Spleen (tissue), 11 donors: ENCODE results near the gene CHD5. TPM values are rescaled to one million over a fixed set of nuclear protein-coding genes. Genes with fewer than 3 reads are reported as not detected.

Experiments
- DNase-seq: peaks from one replicate; pipeline ENCODE4 v3.0.0-alpha.2; 2020
- H3K27ac ChIP-seq, 8 donors: fragments of 200-600 bp; sonication (generic) in 7 of 8; 1 replicate in 4 of 8; 2 replicates in 4 of 8; pipeline versions ENCODE4 v1.5.0 to v1.8.0; 2016 to 2021; ENCODE audit warnings: inconsistent platforms in 4 of 8, mild to moderate bottlenecking in 4 of 8, moderate library complexity in 1 of 8
- H3K27me3 ChIP-seq, 7 donors: fragments of 200-600 bp; sonication (generic) in 6 of 7; replicated peaks in 1 of 7; 1 replicate in 4 of 7; 2 replicates in 3 of 7; pipeline versions ENCODE4 v1.5.0 to v1.8.0; 2016 to 2021; ENCODE audit warnings: inconsistent platforms in 3 of 7, mild to moderate bottlenecking in 1 of 7
- H3K36me3 ChIP-seq, 6 donors: fragments of 200-600 bp; sonication (generic) in 5 of 6; 1 replicate in 4 of 6; 2 replicates in 2 of 6; pipeline versions ENCODE4 v1.5.0 to v1.8.0; 2016 to 2021; ENCODE audit warnings: inconsistent platforms in 2 of 6
- H3K4me1 ChIP-seq, 6 donors: fragments of 200-600 bp; sonication (generic) in 5 of 6; 1 replicate in 3 of 6; 2 replicates in 3 of 6; pipeline versions ENCODE4 v1.5.0 to v1.8.0; 2016 to 2021; ENCODE audit warnings: inconsistent platforms in 3 of 6
- H3K4me3 ChIP-seq, 8 donors: fragments of 200-600 bp; sonication (generic) in 7 of 8; 1 replicate in 4 of 8; 2 replicates in 4 of 8; pipeline versions ENCODE4 v1.5.0 to v1.8.0; 2016 to 2021; ENCODE audit warnings: inconsistent platforms in 4 of 8, mild to moderate bottlenecking in 4 of 8, moderate library complexity in 2 of 8
- H3K9me3 ChIP-seq, 8 donors: fragments of 200-600 bp; sonication (generic) in 7 of 8; 1 replicate in 4 of 8; 2 replicates in 4 of 8; pipeline versions ENCODE4 v1.5.0 to v1.8.0; 2016 to 2021; ENCODE audit warnings: inconsistent platforms in 4 of 8
- POLR2A ChIP-seq, 3 donors: fragments of 450-650 bp; IDR thresholded peaks; one replicate each; pipeline ENCODE4 v1.5.1; 2017; ENCODE audit warnings: antibody characterized with exemption in 3 of 3, mild to moderate bottlenecking in 1 of 3
- POLR2AphosphoS5 ChIP-seq, 3 donors: sonication (generic); formaldehyde crosslinking; IDR thresholded peaks; one replicate each; pipeline ENCODE4 v1.5.1; 2017; ENCODE audit warnings: antibody characterized with exemption in 3 of 3
- WGBS, 5 donors: extraction: QIAGEN DNeasy Blood & Tissue Kit in 3 of 5; methylation state at CpG; one replicate each; pipeline versions ENCODE4 v1.1.5 to v1.1.7; 2013 to 2018; 5-methylcytosine and 5-hydroxymethylcytosine counted together
- intact Hi-C: fragments of 100-400 bp; cut with DNase I; formaldehyde crosslinking; loops from one replicate; pipeline ENCODE4 v1.15.0; 2023; ENCODE audit warnings: low total_unique reads
- polyA plus RNA-seq, 3 donors: library from polyadenylated mRNA; stranded (reverse); fragments of 200-250 nt; gene quantifications; one replicate each; pipeline ENCODE4 v1.2.1, GENCODE V29; 2013
- total RNA-seq, 7 donors: library from RNA; depleted of rRNA in 3 of 7; stranded (reverse); fragments of >200 nt in 3 of 7; fragmentation: NEBNext Ultra II Directional in 4 of 7; extraction: Animal tissue kit (Norgen Biotek cat#: 25700) in 4 of 7; gene quantifications; one replicate each; pipeline versions ENCODE4 v1.1.0 to v1.2.1, GENCODE V29; 2016 to 2021
- TF ChIP-seq, protein P1 (sequence below), 11 experiments: fragments of 200-600 bp in 7 of 11; fragments of 450-650 bp in 4 of 11; sonication (generic) in 4 of 11; IDR thresholded peaks in 8 of 11; conservative IDR thresholded peaks in 3 of 11; 1 replicate in 7 of 11; 2 replicates in 4 of 11; pipeline versions ENCODE4 v1.4.0 to v1.8.0; 2016 to 2021; ENCODE audit warnings: antibody characterized with exemption in 11 of 11, inconsistent platforms in 4 of 11, mild to moderate bottlenecking in 1 of 11
- donor health status: healthy with polysubstance abuse.
- donor health status: DM: no; HTN: no; CAD: no; lungs with moderate emphysema.
- donor health status: DM: no; HTN: no; CAD: no.
- donor health status: Bipolar disorder and iron deficiency.
- donor health status: healthy.
- donor health status: DM: no; HTN: no; CAD: no.
- donor health status: DM: yes; HTN: yes; CAD: no.

CHD5 gene
- total and polyA plus RNA-seq, 10 donors: 0.04 to 0.44 (median 0.13) TPM

DNA sequence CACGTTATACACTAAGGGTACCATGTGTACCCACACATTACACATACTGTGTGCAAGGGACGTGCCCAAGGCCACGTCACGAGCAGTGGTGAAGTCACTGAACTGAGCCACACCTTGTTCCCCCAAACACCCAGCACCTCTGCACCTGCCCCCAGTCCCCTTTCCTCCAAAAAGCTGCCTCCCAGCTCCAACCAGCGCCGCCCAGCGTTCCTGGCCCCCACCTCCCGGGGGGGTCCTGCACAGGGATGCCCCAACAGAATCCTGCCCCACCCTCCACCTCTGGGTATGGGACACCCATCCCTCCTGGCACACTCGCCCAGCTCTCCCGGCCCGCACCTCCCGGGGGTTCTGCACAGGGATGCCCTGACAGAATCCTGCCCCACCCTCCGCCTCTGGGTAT lies 54.1 kb downstream of the CHD5 start:
- no peaks in the 10 kb centered on the region for H3K9me3 ChIP-seq
- H3K36me3 ChIP-seq: no peaks in the 10 kb centered on the region
- H3K4me3 ChIP-seq: no peak overlapping the region
- peaks cover 0 to 11% (median 6%) of the 10 kb centered on the region in 6 donors for H3K4me1 ChIP-seq
- TF ChIP-seq POLR2AphosphoS5 (IDR thresholded peaks at IDR 0.05) (no peak), POLR2A (IDR thresholded peaks at IDR 0.05) (no peak)
- TF ChIP-seq, protein P1, sequence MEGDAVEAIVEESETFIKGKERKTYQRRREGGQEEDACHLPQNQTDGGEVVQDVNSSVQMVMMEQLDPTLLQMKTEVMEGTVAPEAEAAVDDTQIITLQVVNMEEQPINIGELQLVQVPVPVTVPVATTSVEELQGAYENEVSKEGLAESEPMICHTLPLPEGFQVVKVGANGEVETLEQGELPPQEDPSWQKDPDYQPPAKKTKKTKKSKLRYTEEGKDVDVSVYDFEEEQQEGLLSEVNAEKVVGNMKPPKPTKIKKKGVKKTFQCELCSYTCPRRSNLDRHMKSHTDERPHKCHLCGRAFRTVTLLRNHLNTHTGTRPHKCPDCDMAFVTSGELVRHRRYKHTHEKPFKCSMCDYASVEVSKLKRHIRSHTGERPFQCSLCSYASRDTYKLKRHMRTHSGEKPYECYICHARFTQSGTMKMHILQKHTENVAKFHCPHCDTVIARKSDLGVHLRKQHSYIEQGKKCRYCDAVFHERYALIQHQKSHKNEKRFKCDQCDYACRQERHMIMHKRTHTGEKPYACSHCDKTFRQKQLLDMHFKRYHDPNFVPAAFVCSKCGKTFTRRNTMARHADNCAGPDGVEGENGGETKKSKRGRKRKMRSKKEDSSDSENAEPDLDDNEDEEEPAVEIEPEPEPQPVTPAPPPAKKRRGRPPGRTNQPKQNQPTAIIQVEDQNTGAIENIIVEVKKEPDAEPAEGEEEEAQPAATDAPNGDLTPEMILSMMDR (IDR thresholded peaks at IDR 0.05 in 8 of 11, conservative IDR thresholded peaks at IDR 0.05 in 3 of 11): no peak
- H3K27ac ChIP-seq: no peak overlapping the region
- peak; percentile 37 for DNase-seq
- 76 to 90% (median 77%) methylated on average over 11 to 13 of the region's 13 CpGs for WGBS, 5 donors
- intact Hi-C loops: no loop called here
- H3K27me3 ChIP-seq: peaks cover 0 to 54% (median 6%) of the 10 kb centered on the region in 7 donors

DNA sequence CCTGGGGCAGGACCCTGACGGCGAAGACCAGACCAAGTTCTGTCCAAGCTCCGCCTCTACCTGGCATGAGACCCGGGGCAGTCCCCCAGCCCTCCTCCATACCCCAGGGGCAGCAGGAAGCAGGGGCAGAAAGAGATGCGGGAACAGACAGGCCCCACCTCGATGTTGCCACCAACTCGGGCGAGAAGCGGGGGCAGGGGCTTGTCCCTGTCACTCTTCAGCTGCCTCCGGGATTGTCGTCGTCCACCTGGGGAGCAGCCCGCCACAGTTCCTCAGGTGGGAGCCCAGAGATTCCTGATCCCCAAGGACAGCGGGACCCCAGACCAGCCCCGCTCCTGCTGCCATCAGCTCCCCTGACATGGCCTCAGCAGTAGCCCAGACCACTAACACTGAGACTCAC lies 54.8 kb downstream of the CHD5 start:
- intact Hi-C loops: no loop called here
- no peaks in the 10 kb centered on the region for H3K36me3 ChIP-seq
- H3K27ac ChIP-seq: no peak overlapping the region
- 72 to 92% (median 82%) methylated on average over 11 to 15 of the region's 15 CpGs for WGBS, 5 donors
- H3K9me3 ChIP-seq: no peaks in the 10 kb centered on the region
- peak; percentile 63 for DNase-seq
- no peak for TF ChIP-seq POLR2A (IDR thresholded peaks at IDR 0.05)
- TF ChIP-seq, protein P1 (IDR thresholded peaks at IDR 0.05 in 8 of 11, conservative IDR thresholded peaks at IDR 0.05 in 3 of 11): no peak
- no peak for TF ChIP-seq POLR2AphosphoS5 (IDR thresholded peaks at IDR 0.05)
- H3K4me3 ChIP-seq: no peak overlapping the region
- H3K27me3 ChIP-seq: peaks cover 0 to 59% (median 6%) of the 10 kb centered on the region in 7 donors
- peaks cover 0 to 11% (median 6%) of the 10 kb centered on the region in 6 donors for H3K4me1 ChIP-seq

DNA sequence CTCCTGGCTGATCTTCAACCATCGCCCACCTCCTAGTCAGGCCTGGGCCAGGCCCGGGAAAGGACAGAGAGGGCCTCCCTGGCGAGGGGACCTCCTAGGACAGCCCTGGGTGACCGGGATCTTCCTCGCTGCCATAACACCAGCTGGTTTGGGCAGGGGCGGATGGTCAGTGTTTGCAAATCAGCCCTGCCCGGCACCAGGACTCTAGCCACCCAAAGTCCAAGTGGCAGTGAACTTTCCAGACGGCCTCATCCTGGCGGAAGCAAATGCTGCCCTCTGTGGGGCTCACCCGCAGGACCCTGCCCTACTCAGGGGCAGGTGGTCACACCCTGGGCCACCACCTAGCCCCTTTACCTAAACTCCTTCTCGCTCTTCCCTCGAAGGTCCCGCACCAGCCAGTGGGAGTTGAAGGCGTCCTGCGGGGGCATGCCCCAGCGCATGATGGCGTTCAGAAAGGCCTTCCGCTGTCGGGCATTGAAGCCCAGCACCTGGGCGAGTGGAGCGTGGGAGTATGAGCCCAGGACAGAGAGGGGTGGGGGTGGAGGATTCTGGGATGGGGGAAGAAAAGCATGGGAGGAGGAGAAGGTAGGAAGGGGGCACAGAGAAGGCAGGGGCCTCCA lies 55.3 kb downstream of the CHD5 start:
- H3K9me3 ChIP-seq: no peaks in the 10 kb centered on the region
- H3K27me3 ChIP-seq: peaks cover 0 to 59% (median 6%) of the 10 kb centered on the region in 7 donors
- peak; percentile 62 for DNase-seq
- 85 to 93% (median 89%) methylated on average over 14 to 21 of the region's 21 CpGs for WGBS, 5 donors
- H3K27ac ChIP-seq: no peak overlapping the region
- TF ChIP-seq POLR2AphosphoS5 (IDR thresholded peaks at IDR 0.05) (no peak), POLR2A (IDR thresholded peaks at IDR 0.05) (no peak)
- TF ChIP-seq, protein P1 (IDR thresholded peaks at IDR 0.05 in 8 of 11, conservative IDR thresholded peaks at IDR 0.05 in 3 of 11): no peak
- H3K36me3 ChIP-seq: no peaks in the 10 kb centered on the region
- H3K4me3 ChIP-seq: no peak overlapping the region
- intact Hi-C loops: no loop called here
- H3K4me1 ChIP-seq: peaks cover 0 to 11% (median 6%) of the 10 kb centered on the region in 6 donors

DNA sequence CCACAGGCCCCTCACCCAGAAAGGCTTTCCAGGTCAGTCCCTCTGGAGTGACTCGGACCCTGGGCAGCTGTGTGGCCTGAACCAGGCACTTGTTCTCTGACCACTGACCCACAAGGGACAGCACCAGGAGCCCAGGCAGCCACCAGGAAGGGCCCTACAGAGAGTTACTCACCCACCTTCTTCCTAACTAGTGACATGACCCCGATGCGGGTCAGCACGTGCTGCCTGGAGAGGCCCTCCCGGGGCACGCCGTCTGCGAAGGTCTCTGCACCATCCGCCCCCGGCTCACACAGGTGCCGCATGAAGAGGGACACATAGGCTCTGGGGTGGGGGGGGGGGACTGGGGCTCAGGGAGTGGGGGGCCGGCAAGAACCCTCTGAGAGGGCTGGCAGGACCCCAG lies 55.8 kb downstream of the CHD5 start:
- intact Hi-C loops: no loop called here
- peak; percentile 69 for DNase-seq

More for the DNA sequence above, 55.8 kb downstream of the CHD5 start:
- Histone ChIP-seq H3K27ac (no peak overlapping the region), H3K36me3 (no peaks in the 10 kb centered on the region), H3K27me3 (peaks cover 0 to 59% (median 6%) of the 10 kb centered on the region in 7 donors), H3K9me3 (no peaks in the 10 kb centered on the region), H3K4me3 (no peak overlapping the region), H3K4me1 (peaks cover 0 to 11% (median 6%) of the 10 kb centered on the region in 6 donors)
- WGBS, 5 donors: 57 to 93% (median 87%) methylated on average over 1 to 12 of the region's 12 CpGs
- TF ChIP-seq POLR2A (IDR thresholded peaks at IDR 0.05): no peak
- TF ChIP-seq, protein P1 (IDR thresholded peaks at IDR 0.05 in 8 of 11, conservative IDR thresholded peaks at IDR 0.05 in 3 of 11): no peak
- TF ChIP-seq POLR2AphosphoS5 (IDR thresholded peaks at IDR 0.05): no peak
